SK-N-MC (cell line): ENCODE data around the gene PPARG.

Experiments used
- DNase-seq: peaks from one replicate; pipeline ENCODE4 v3.0.0-alpha.2; 2011; ENCODE audit warnings: low read depth, low spot score
- H3K27ac ChIP-seq: fragments of 200-600 bp; sonication (generic); 2 replicates; pipeline ENCODE4 v1.5.1; 2016; ENCODE audit warnings: mixed run types
- H3K36me3 ChIP-seq: fragments of 200-600 bp; sonication (generic); 2 replicates; pipeline ENCODE4 v1.6.1; 2017; ENCODE audit warnings: antibody characterized with exemption, low read length, mixed read lengths; ENCODE audit not compliant: insufficient read depth
- H3K4me3 ChIP-seq: fragments of 200-600 bp; sonication (generic); 2 replicates; pipeline ENCODE4 v1.5.1; 2016
- H3K9ac ChIP-seq: fragments of 200-600 bp; sonication (generic); 2 replicates; pipeline ENCODE4 v1.8.0; 2017; ENCODE audit warnings: mixed run types, mixed read lengths; ENCODE audit not compliant: insufficient read length
- H3K9me3 ChIP-seq: fragments of 200-600 bp; sonication (generic); 2 replicates; pipeline ENCODE4 v1.6.1; 2017; ENCODE audit warnings: low read depth, mild to moderate bottlenecking, antibody characterized with exemption, low read length, moderate library complexity, mixed read lengths
- EZH2 ChIP-seq: fragments of 200-600 bp; sonication (generic); IDR thresholded peaks from one replicate; pipeline ENCODE4 v1.6.1; 2017; ENCODE audit warnings: antibody characterized with exemption
- FOXP2 ChIP-seq: optimal IDR thresholded peaks from 2 replicates; pipeline ENCODE3; 2011; ENCODE audit warnings: mild to moderate bottlenecking, moderate library complexity; ENCODE audit not compliant: insufficient read depth; ENCODE audit errors: extremely low read length, control extremely low read depth
- POLR2AphosphoS5 ChIP-seq: IDR thresholded peaks from 2 replicates; pipeline ENCODE4 v1.6.1; 2012; ENCODE audit warnings: mild to moderate bottlenecking, low read depth, low read length, borderline replicate concordance

The PPARG gene

GRCh38 chr3:12316253-12316652 lies 27.4 kb downstream of the PPARG start:
- H3K27ac ChIP-seq = no peak overlapping the region
- H3K4me3 ChIP-seq = no peak overlapping the region
- TF ChIP-seq FOXP2 (no peak), POLR2AphosphoS5 (no peak), EZH2 (no peak)

DNA sequence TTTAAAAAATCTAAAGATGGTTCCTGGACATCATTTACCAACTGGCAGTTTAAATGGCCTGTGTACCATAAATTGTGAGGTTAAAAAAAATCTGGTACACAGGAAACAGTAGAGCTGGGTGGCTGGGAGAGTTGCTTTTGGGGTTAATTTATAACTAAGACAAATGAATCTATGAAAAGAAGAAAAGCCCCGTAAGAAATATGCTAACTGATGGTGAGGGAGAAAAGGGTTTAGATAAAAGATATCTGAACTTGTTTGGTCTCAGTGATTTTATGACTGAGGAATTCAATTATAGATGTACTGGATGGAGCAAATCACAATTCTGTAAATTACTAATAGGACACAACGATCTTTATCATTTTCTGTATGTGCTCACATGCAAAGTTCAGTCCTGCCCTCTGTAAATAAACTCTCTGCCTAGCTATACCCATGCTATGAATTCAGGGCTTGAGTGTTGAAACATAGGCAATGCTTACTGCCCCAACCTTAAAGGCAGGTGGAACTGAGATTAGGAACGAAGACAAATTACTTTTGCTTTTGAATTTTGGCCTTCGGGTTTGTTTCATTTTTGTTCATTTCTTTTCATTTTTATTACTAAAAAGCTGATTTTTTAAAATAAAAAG lies 28.0 kb downstream of the PPARG start:
- no peak overlapping the region for H3K9ac ChIP-seq
- no peaks in the 10 kb centered on the region for H3K36me3 ChIP-seq
- no peak overlapping the region for H3K27ac ChIP-seq
- TF ChIP-seq POLR2AphosphoS5 (no peak), EZH2 (no peak), FOXP2 (no peak)
- no peaks in the 10 kb centered on the region for H3K9me3 ChIP-seq
- H3K4me3 ChIP-seq = no peak overlapping the region
- no peak for DNase-seq

More at GRCh38 chr3:12316253-12316652, 27.4 kb downstream of the PPARG start:
- H3K9me3 ChIP-seq = no peaks in the 10 kb centered on the region
- no peak for DNase-seq
- H3K36me3 ChIP-seq = no peaks in the 10 kb centered on the region
- no peak overlapping the region for H3K9ac ChIP-seq

GRCh38 chr3:12317914-12318313 lies 29.0 kb downstream of the PPARG start:
- H3K27ac ChIP-seq = no peak overlapping the region
- H3K36me3 ChIP-seq = no peaks in the 10 kb centered on the region
- H3K9me3 ChIP-seq = no peaks in the 10 kb centered on the region
- H3K9ac ChIP-seq = no peak overlapping the region
- TF ChIP-seq FOXP2 = no peak
- TF ChIP-seq EZH2 = no peak
- no peak for TF ChIP-seq POLR2AphosphoS5
- DNase-seq = no peak
- no peak overlapping the region for H3K4me3 ChIP-seq

- no peaks in the 10 kb centered on the region for H3K36me3 ChIP-seq
- H3K9ac ChIP-seq = no peak overlapping the region
- no peak overlapping the region for H3K4me3 ChIP-seq
- DNase-seq = no peak
- no peaks in the 10 kb centered on the region for H3K9me3 ChIP-seq
- TF ChIP-seq POLR2AphosphoS5 (no peak), EZH2 (no peak), FOXP2 (no peak)
- H3K27ac ChIP-seq = no peak overlapping the region
Measured at GRCh38 chr3:12318758-12319621, 30.1 kb downstream of the PPARG start.

DNA sequence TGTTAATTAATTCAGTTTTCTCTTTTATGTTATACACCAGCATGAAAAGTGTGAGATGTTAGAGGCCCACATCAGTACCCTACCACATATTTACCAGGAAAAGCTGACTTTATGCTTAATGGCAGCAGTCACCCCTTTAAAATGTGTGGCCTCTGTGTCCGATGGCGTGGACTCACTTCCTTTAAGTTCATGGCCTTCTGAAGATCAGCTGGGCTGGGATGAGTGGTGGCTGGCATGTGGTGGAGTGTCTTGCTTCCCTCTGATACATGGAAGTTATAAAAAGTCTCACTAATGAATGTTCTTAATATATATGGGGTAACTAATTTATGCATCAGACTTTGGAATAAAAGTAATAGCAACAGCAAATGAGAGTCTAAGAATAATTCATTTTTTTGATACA lies 32.1 kb downstream of the PPARG start:
- Histone ChIP-seq H3K9ac (no peak overlapping the region), H3K9me3 (no peaks in the 10 kb centered on the region), H3K36me3 (no peaks in the 10 kb centered on the region), H3K4me3 (no peak overlapping the region), H3K27ac (no peak overlapping the region)
- TF ChIP-seq FOXP2 (no peak), POLR2AphosphoS5 (no peak), EZH2 (no peak)
- DNase-seq = no peak

DNA sequence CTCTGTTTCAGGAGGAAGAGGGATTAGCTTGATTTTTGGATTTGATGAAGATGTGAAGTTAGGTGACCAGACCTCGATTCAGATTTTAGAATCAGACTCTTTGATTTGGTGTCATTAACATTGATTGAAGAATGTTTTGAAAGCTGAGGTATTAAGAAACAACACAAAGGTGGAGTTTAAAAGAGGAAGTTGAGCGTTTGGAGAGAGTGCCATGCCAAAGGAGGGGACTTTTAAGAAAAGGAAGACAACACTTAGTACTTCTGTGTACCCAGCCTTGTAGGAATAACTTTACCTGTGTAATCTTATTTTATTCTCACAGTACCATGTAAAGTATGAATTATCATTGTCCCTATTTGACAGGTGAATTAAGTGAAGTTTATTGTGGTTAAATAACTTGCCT lies 34.4 kb downstream of the PPARG start:
- H3K36me3 ChIP-seq = no peaks in the 10 kb centered on the region
- H3K9me3 ChIP-seq = no peaks in the 10 kb centered on the region
- H3K9ac ChIP-seq = no peak overlapping the region
- H3K4me3 ChIP-seq = no peak overlapping the region
- no peak for DNase-seq
- no peak overlapping the region for H3K27ac ChIP-seq
- TF ChIP-seq EZH2 (no peak), FOXP2 (no peak), POLR2AphosphoS5 (no peak)

- Histone ChIP-seq H3K4me3 (no peak overlapping the region), H3K9ac (no peak overlapping the region), H3K36me3 (no peaks in the 10 kb centered on the region), H3K9me3 (no peaks in the 10 kb centered on the region), H3K27ac (no peak overlapping the region)
- TF ChIP-seq EZH2 (no peak), FOXP2 (no peak), POLR2AphosphoS5 (no peak)
- no peak for DNase-seq
Measured at GRCh38 chr3:12325586-12326515, 37.0 kb downstream of the PPARG start.

- Histone ChIP-seq H3K27ac (no peak overlapping the region), H3K4me3 (no peak overlapping the region), H3K9me3 (no peaks in the 10 kb centered on the region), H3K9ac (no peak overlapping the region), H3K36me3 (no peaks in the 10 kb centered on the region)
- no peak for DNase-seq
- no peak for TF ChIP-seq POLR2AphosphoS5
- no peak for TF ChIP-seq EZH2
- no peak for TF ChIP-seq FOXP2
Measured at GRCh38 chr3:12327021-12327420, 38.2 kb downstream of the PPARG start.
